ACC112 (cell line): ENCODE data around the gene EIF5A2.

Source experiments
- H2AFZ ChIP-seq: fragments of 200-600 bp; sonication (generic); one replicate; pipeline ENCODE4 v1.6.0; 2017; ENCODE audit warnings: antibody characterized with exemption, low read length; ENCODE audit not compliant: unreplicated experiment
- H3K27ac ChIP-seq: fragments of 200-600 bp; sonication (generic); 2 replicates; pipeline ENCODE4 v1.5.1; 2014; ENCODE audit warnings: low read depth, mild to moderate bottlenecking, antibody characterized with exemption, low read length, moderate library complexity
- H3K27me3 ChIP-seq: fragments of 200-600 bp; sonication (generic); 2 replicates; pipeline ENCODE4 v1.6.1; 2014; ENCODE audit warnings: mild to moderate bottlenecking, antibody characterized with exemption, low read length, moderate library complexity, mixed read lengths; ENCODE audit not compliant: insufficient read depth
- H3K36me3 ChIP-seq: fragments of 200-600 bp; sonication (generic); 2 replicates; pipeline ENCODE4 v1.6.1; 2016; ENCODE audit warnings: mild to moderate bottlenecking, antibody characterized with exemption, low read length, moderate library complexity, mixed read lengths; ENCODE audit not compliant: insufficient read depth
- H3K4me1 ChIP-seq: fragments of 200-600 bp; sonication (generic); one replicate; pipeline ENCODE4 v1.6.1; 2016; ENCODE audit warnings: low read length, mixed read lengths; ENCODE audit not compliant: insufficient read depth, unreplicated experiment, control insufficient read depth
- H3K4me3 ChIP-seq: fragments of 200-600 bp; sonication (generic); 2 replicates; pipeline ENCODE4 v1.5.1; 2014; ENCODE audit warnings: mild to moderate bottlenecking, low read depth, low read length
- H3K79me2 ChIP-seq: fragments of 200-600 bp; sonication (generic); one replicate; pipeline ENCODE4 v1.6.0; 2016; ENCODE audit warnings: low read length; ENCODE audit not compliant: control insufficient read depth, unreplicated experiment, insufficient read depth

The EIF5A2 gene

DNA sequence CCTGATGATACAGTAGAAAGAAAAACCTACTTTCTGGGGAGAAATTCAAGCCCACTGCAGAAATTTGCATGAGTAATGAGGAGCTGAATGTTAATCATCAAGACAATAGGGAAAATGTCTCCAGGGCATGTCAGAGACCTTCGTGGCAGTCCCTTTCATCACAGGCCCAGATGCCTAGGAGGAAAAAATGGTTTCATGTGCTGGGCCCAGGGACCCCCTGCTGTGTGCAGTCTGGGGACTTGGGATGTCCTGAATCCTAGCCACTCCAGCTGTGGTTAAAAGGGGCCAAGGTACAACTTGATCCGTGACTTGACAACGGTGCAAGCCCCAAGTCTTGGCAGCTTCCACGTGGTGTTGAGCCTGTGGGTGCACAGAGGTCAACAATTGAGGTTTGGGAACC, 10.3 kb upstream of the EIF5A2 start:
- Histone ChIP-seq H3K4me1 (no peaks in the 10 kb centered on the region), H3K27ac (no peak overlapping the region), H2AFZ (no peak overlapping the region), H3K4me3 (no peak overlapping the region), H3K36me3 (no peaks in the 10 kb centered on the region), H3K27me3 (peaks cover 14% of the 10 kb centered on the region; the same call in 1 of the 2 replicates), H3K79me2 (no peaks in the 10 kb centered on the region)

DNA sequence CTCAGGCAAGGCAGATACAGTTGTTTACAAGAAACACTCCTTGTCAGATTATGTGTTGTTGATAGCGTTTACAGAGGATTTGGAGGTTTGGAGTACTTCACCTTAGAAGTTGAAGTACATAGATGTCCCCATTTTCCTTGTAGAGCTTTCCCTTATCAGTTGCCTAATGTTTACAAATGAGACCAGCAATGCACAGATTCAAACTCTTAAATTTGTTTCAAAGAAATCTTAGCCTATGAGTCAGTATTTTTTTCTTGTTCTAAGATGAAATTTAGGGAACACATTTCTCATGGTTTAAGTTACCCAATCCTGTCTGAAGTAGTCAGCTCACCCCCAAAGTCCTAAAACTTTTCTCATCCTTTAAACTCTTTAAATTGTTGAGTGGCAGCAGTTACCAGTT, 6.3 kb upstream of the EIF5A2 start:
- Histone ChIP-seq H3K36me3 (no peaks in the 10 kb centered on the region), H3K4me3 (no peak overlapping the region), H3K4me1 (peaks cover 4% of the 10 kb centered on the region), H3K27ac (no peak overlapping the region), H3K27me3 (no peaks in the 10 kb centered on the region), H2AFZ (no peak overlapping the region), H3K79me2 (no peaks in the 10 kb centered on the region)

GRCh38 chr3:170914212-170914611, 5.8 kb upstream of the EIF5A2 start:
- no peak overlapping the region for H3K27ac ChIP-seq
- H3K4me1 ChIP-seq = peaks cover 7% of the 10 kb centered on the region
- no peak overlapping the region for H2AFZ ChIP-seq
- H3K79me2 ChIP-seq = no peaks in the 10 kb centered on the region
- H3K36me3 ChIP-seq = no peaks in the 10 kb centered on the region
- H3K27me3 ChIP-seq = no peaks in the 10 kb centered on the region
- H3K4me3 ChIP-seq = no peak overlapping the region

DNA sequence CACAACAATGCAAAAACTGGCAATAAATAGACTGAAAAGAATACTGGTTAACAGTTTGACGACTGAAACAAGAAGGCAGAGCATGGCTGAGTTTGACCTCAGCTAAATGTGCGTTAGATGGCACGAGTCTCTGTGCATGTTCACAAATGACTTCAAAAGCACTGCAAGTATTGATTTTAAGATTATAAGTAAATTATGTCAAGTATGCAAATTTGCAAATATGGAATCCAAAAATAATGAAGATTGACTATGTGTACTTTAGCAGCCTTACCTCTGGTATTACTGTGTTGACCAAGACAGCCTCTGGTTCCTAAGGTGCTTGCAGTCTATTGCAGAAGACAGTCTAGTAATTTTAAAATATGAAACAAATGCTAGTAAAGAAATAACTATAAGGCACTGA, 2.6 kb upstream of the EIF5A2 start:
- Histone ChIP-seq H3K27ac (no peak overlapping the region), H3K36me3 (no peaks in the 10 kb centered on the region), H3K4me3 (no peak overlapping the region), H3K79me2 (peaks cover 18% of the 10 kb centered on the region), H2AFZ (no peak overlapping the region), H3K4me1 (peaks cover 26% of the 10 kb centered on the region), H3K27me3 (no peaks in the 10 kb centered on the region)

GRCh38 chr3:170910542-170910941, 2.1 kb upstream of the EIF5A2 start:
- Histone ChIP-seq H3K4me3 (no peak overlapping the region), H3K36me3 (no peaks in the 10 kb centered on the region), H3K27ac (peak overlapping the region; percentile 88; the same call in 1 of the 2 replicates), H2AFZ (no peak overlapping the region), H3K4me1 (peaks cover 31% of the 10 kb centered on the region), H3K79me2 (peaks cover 23% of the 10 kb centered on the region), H3K27me3 (no peaks in the 10 kb centered on the region)

DNA sequence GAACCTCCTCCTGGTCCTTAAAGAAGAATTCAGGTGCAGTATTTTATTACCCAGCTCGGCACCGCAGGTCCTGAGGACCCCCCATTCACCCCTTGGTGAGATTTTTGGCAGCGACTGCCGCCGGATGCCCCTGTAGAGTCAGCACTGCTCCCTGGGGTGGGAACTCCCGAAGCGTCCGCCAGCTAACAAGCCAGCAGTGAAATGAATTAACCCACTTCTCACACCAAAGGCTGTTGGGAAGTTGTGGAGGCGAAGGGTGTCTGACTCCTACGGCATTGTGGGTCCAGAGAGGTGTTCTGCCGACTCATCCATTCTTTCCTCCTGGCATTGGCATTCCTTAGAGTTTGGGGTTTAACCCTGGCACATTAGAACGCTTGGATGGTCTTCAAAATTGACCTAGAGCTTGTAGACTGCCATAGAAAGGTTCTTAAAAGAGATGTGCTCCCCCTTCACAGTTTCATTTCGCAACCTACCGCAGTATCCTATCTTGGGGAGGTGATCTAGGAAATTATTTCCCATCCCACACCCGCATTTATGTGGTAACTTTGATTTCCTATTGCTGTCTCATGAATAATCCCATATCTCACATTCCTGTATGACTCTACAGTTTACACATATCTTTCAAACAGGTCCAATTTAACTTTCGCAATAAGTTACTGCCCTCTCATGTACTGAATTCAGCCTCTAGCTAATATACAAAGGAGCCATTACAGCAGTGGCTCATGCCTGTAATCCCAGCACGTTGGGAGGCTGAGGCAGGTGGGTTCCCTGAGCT, 879 bp upstream of the EIF5A2 start:
- Histone ChIP-seq H3K79me2 (peaks cover 30% of the 10 kb centered on the region), H3K4me1 (peaks cover 33% of the 10 kb centered on the region), H3K4me3 (peak overlapping the region; percentile 91), H3K27me3 (no peaks in the 10 kb centered on the region), H3K36me3 (peaks cover 6% of the 10 kb centered on the region), H3K27ac (peak overlapping the region; percentile 88), H2AFZ (peak overlapping the region; percentile 37)

- peak overlapping the region; percentile 91 for H3K4me3 ChIP-seq
- peaks cover 30% of the 10 kb centered on the region for H3K79me2 ChIP-seq
- H2AFZ ChIP-seq = peak overlapping the region; percentile 87
- peaks cover 33% of the 10 kb centered on the region for H3K4me1 ChIP-seq
- H3K36me3 ChIP-seq = peaks cover 8% of the 10 kb centered on the region
- no peaks in the 10 kb centered on the region for H3K27me3 ChIP-seq
- peak overlapping the region; percentile 62; the same call in 1 of the 2 replicates for H3K27ac ChIP-seq
Measured at GRCh38 chr3:170907637-170908234, 701 bp downstream of the EIF5A2 start.

GRCh38 chr3:170905862-170906261, 2.6 kb downstream of the EIF5A2 start:
- peaks cover 30% of the 10 kb centered on the region for H3K79me2 ChIP-seq
- H3K36me3 ChIP-seq = peaks cover 8% of the 10 kb centered on the region
- H3K4me3 ChIP-seq = peak overlapping the region; percentile 91
- no peak overlapping the region for H2AFZ ChIP-seq
- H3K27ac ChIP-seq = no peak overlapping the region
- H3K4me1 ChIP-seq = peaks cover 33% of the 10 kb centered on the region
- H3K27me3 ChIP-seq = no peaks in the 10 kb centered on the region

DNA sequence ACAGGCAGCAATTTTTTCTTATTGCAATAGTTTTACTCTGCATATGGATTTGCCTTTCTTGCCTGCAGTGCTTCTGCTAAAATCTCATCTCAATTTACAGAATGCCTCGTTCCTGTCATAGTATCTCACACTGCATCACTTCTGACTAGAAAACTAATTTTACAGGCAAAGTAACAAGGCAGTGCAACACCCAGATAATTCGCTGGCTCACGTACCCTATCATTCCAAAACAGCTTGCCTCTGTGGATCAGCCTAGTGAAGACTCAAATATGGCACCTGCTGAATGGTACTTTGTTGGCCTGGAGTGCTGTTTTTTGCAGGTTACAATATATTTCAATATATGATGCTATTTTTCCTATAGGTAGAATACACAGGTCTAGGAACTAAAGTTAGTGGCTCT, 5.3 kb downstream of the EIF5A2 start:
- H3K79me2 ChIP-seq = peaks cover 30% of the 10 kb centered on the region
- H3K4me3 ChIP-seq = no peak overlapping the region
- H3K27me3 ChIP-seq = no peaks in the 10 kb centered on the region
- peaks cover 10% of the 10 kb centered on the region for H3K36me3 ChIP-seq
- peaks cover 21% of the 10 kb centered on the region for H3K4me1 ChIP-seq
- no peak overlapping the region for H3K27ac ChIP-seq
- no peak overlapping the region for H2AFZ ChIP-seq

GRCh38 chr3:170899455-170899854, 9.0 kb downstream of the EIF5A2 start:
- peaks cover 11% of the 10 kb centered on the region; the same call in 1 of the 2 replicates for H3K36me3 ChIP-seq

DNA sequence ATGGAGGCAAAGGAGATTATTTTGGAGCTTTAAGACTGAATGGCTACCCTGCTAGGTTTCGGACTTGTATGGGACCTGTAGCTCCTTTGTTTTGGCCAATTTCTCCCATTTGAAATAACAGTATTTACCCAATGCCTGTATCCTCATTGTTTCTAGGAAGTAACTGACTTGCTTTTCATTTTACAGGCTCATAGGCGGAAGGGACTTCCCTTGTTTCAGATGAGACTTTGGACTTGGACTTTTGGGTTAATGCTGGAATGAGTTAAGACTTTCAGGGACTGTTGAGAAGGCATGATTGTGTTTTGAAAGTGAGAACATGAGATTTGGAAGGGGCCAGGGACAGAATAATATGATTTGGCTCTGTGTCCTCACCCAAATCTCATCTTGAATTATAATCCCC, 10.5 kb downstream of the EIF5A2 start:
- H2AFZ ChIP-seq = no peak overlapping the region
- no peak overlapping the region for H3K27ac ChIP-seq
- no peaks in the 10 kb centered on the region for H3K27me3 ChIP-seq
- no peaks in the 10 kb centered on the region for H3K4me1 ChIP-seq
- peaks cover 11% of the 10 kb centered on the region; the same call in 1 of the 2 replicates for H3K36me3 ChIP-seq
- no peaks in the 10 kb centered on the region for H3K79me2 ChIP-seq
- no peak overlapping the region for H3K4me3 ChIP-seq

More at GRCh38 chr3:170899455-170899854, 9.0 kb downstream of the EIF5A2 start:
- Histone ChIP-seq H3K27me3 (no peaks in the 10 kb centered on the region), H3K27ac (no peak overlapping the region), H3K79me2 (peaks cover under 1% of the 10 kb centered on the region), H3K4me3 (no peak overlapping the region), H3K4me1 (no peaks in the 10 kb centered on the region), H2AFZ (no peak overlapping the region)
